Karpas-422 (cell line): Measurements from ENCODE around the gene NLRC5. TPM values are rescaled to one million over a fixed set of nuclear protein-coding genes. Genes with fewer than 3 reads are reported as not detected.
"Not testable (repeated sequence)": the region's sequence is repeated elsewhere in the genome, so short reads cannot be mapped to it uniquely, and the experiment has no call there.

Source experiments
- DNase-seq: peaks from one replicate; pipeline ENCODE4 v3.0.0-alpha.2; 2015
- H2AFZ ChIP-seq: fragments of 200-600 bp; sonication (generic); 2 replicates; pipeline ENCODE4 v1.6.1; 2014; ENCODE audit warnings: antibody characterized with exemption, low read length, mixed read lengths
- H3K27ac ChIP-seq: fragments of 200-600 bp; sonication (generic); 2 replicates; pipeline ENCODE4 v1.5.1; 2014; ENCODE audit warnings: mild to moderate bottlenecking, low read length, moderate library complexity
- H3K27me3 ChIP-seq: fragments of 200-600 bp; sonication (generic); 2 replicates; pipeline ENCODE4 v1.6.1; 2014; ENCODE audit warnings: low read length, mixed read lengths
- H3K36me3 ChIP-seq: fragments of 200-600 bp; sonication (generic); 2 replicates; pipeline ENCODE4 v1.6.1; 2014; ENCODE audit warnings: low read length, mixed read lengths; ENCODE audit not compliant: insufficient read depth
- H3K4me1 ChIP-seq: fragments of 200-600 bp; sonication (generic); 2 replicates; pipeline ENCODE4 v1.6.1; 2014; ENCODE audit warnings: mild to moderate bottlenecking, low read length, mixed read lengths
- H3K4me2 ChIP-seq: fragments of 200-600 bp; sonication (generic); 2 replicates; pipeline ENCODE4 v1.6.1; 2014; ENCODE audit warnings: low read length, low read depth, mild to moderate bottlenecking; ENCODE audit not compliant: poor library complexity, severe bottlenecking
- H3K4me3 ChIP-seq: fragments of 200-600 bp; sonication (generic); 2 replicates; pipeline ENCODE4 v1.5.1; 2014; ENCODE audit warnings: mild to moderate bottlenecking, antibody characterized with exemption, low read length, mixed read lengths
- H3K79me2 ChIP-seq: fragments of 200-600 bp; sonication (generic); 2 replicates; pipeline ENCODE4 v1.6.1; 2014; ENCODE audit warnings: mild to moderate bottlenecking, low read length, mixed read lengths
- H3K9ac ChIP-seq: fragments of 200-600 bp; sonication (generic); 2 replicates; pipeline ENCODE4 v1.6.0; 2014; ENCODE audit warnings: low read length
- H3K9me2 ChIP-seq: fragments of 200-600 bp; sonication (generic), shearing (Covaris generic); replicated peaks from 2 replicates; pipeline ENCODE4 v1.6.0; 2014; ENCODE audit warnings: mild to moderate bottlenecking, low read length, moderate library complexity; ENCODE audit not compliant: insufficient read depth
- H3K9me3 ChIP-seq: fragments of 300-700, 200-600 bp; sonication (generic); 2 replicates; pipeline ENCODE4 v1.6.1; 2014; ENCODE audit warnings: low read length, mixed read lengths
- H4K20me1 ChIP-seq: fragments of 200-600 bp; sonication (generic); 2 replicates; pipeline ENCODE4 v1.6.1; 2014; ENCODE audit warnings: mild to moderate bottlenecking, antibody characterized with exemption, low read length, low read depth; ENCODE audit not compliant: insufficient read depth
- total RNA-seq: library from RNA; depleted of rRNA; stranded (reverse); fragments of >200 nt; shearing (Covaris generic); gene quantifications from 2 replicates; pipeline ENCODE4 v1.2.3, GENCODE V29; 2014; ENCODE audit warnings: low replicate concordance

Gene NLRC5
- total RNA-seq, 1 experiment from 2014 or later = 116 TPM

GRCh38 chr16:56987692-56988091 is 1.7 kb upstream of the NLRC5 start:
- no peaks in the 10 kb centered on the region for H3K27me3 ChIP-seq
- no peak overlapping the region for H2AFZ ChIP-seq
- H3K9me2 ChIP-seq = no peaks in the 10 kb centered on the region
- no peak for DNase-seq
- peak overlapping the region; percentile 81 for H3K4me2 ChIP-seq
- H3K9me3 ChIP-seq = no peaks in the 10 kb centered on the region
- H3K79me2 ChIP-seq = peaks cover 34% of the 10 kb centered on the region
- H3K9ac ChIP-seq = peak overlapping the region; percentile 94
- no peaks in the 10 kb centered on the region for H4K20me1 ChIP-seq
- H3K27ac ChIP-seq = 0 out of 2 replicates have a peak overlapping the region, but pooled peaks have one; percentile 9
- peak overlapping the region; percentile 93; the same call in 1 of the 2 replicates for H3K4me3 ChIP-seq
- H3K4me1 ChIP-seq = peaks cover 80% of the 10 kb centered on the region
- H3K36me3 ChIP-seq = peaks cover 7% of the 10 kb centered on the region

- Histone ChIP-seq H2AFZ (peak overlapping the region; percentile 35; the same call in 1 of the 2 replicates), H3K9ac (peak overlapping the region; percentile 94), H4K20me1 (no peaks in the 10 kb centered on the region), H3K9me3 (no peaks in the 10 kb centered on the region), H3K4me3 (peak overlapping the region; percentile 93), H3K27me3 (no peaks in the 10 kb centered on the region), H3K79me2 (peaks cover 38% of the 10 kb centered on the region), H3K36me3 (peaks cover 7% of the 10 kb centered on the region), H3K9me2 (no peaks in the 10 kb centered on the region), H3K27ac (peak overlapping the region; percentile 76), H3K4me2 (peak overlapping the region; percentile 81), H3K4me1 (peaks cover 79% of the 10 kb centered on the region)
- no peak for DNase-seq
These were observed 1.0 kb upstream of the NLRC5 start for GRCh38 chr16:56988161-56988947.

GRCh38 chr16:56989988-56990387 is 631 bp downstream of the NLRC5 start:
- Histone ChIP-seq H3K27me3 (no peaks in the 10 kb centered on the region), H3K4me2 (peak overlapping the region; percentile 81), H3K36me3 (peaks cover 7% of the 10 kb centered on the region), H3K9ac (peak overlapping the region; percentile 94), H2AFZ (no peak overlapping the region), H3K4me1 (peaks cover 78% of the 10 kb centered on the region), H4K20me1 (no peaks in the 10 kb centered on the region), H3K79me2 (peaks cover 49% of the 10 kb centered on the region), H3K4me3 (peak overlapping the region; percentile 93), H3K9me2 (no peaks in the 10 kb centered on the region), H3K9me3 (no peaks in the 10 kb centered on the region), H3K27ac (peak overlapping the region; percentile 76)
- no peak for DNase-seq

GRCh38 chr16:56990407-56991286 is 1.3 kb downstream of the NLRC5 start:
- no peaks in the 10 kb centered on the region for H3K9me2 ChIP-seq

DNA sequence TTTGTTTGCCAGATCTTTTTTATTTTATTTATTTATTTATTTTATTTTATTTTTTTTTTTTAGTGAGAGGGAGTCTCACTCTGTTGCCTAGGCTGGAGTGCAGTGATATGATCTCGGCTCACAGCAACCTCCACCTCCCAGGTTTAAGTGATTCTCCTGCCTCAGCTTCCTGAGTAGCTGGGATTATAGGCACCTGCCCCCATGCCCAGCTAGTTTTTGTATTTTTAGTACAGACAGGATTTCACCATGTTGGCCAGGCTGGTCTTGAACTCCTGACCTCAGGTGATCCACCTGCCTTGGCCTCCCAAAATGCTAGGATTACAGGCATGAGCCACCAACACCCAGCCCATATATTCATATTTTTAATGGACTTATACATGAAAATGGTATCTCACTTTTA is 3.1 kb downstream of the NLRC5 start:
- not testable (repeated sequence) for H2AFZ ChIP-seq, DNase-seq, H3K9me3 ChIP-seq, H3K9me2 ChIP-seq, H3K9ac ChIP-seq, H3K27ac ChIP-seq, H3K4me3 ChIP-seq, H4K20me1 ChIP-seq, H3K36me3 ChIP-seq, H3K4me2 ChIP-seq, H3K27me3 ChIP-seq
- peaks cover 56% of the 10 kb centered on the region for H3K4me1 ChIP-seq
- peaks cover 71% of the 10 kb centered on the region for H3K79me2 ChIP-seq

More at GRCh38 chr16:56990407-56991286, 1.3 kb downstream of the NLRC5 start:
- peak overlapping the region; percentile 94 for H3K9ac ChIP-seq
- H3K79me2 ChIP-seq = peaks cover 55% of the 10 kb centered on the region
- H3K4me3 ChIP-seq = peak overlapping the region; percentile 93
- peaks cover 7% of the 10 kb centered on the region for H3K36me3 ChIP-seq
- no peaks in the 10 kb centered on the region for H4K20me1 ChIP-seq
- H3K27me3 ChIP-seq = no peaks in the 10 kb centered on the region
- peak overlapping the region; percentile 76 for H3K27ac ChIP-seq
- H3K4me2 ChIP-seq = peak overlapping the region; percentile 81
- 0 out of 2 replicates have a peak overlapping the region, but pooled peaks have one; percentile 11 for H2AFZ ChIP-seq
- H3K9me3 ChIP-seq = no peaks in the 10 kb centered on the region
- H3K4me1 ChIP-seq = peaks cover 72% of the 10 kb centered on the region
- DNase-seq = peak; percentile 60

DNA sequence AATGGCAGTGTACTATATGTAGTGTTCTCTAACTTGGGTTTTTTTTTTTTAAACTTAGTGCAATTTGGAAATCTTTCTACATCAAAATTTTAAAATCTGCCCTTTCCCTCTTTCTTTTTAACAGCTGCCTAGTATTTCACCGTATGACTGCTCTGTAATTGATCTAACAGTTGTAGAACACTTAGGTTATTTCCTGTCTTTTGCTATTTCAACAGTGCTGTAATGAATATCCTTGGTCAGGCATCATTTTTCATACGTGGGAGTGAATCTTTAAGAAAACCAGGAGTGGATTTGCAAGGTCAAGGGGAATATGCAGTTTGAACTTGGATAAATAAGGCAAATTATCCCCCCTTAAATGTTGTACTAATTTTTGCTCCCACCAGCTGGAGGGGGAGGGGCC is 3.8 kb downstream of the NLRC5 start:
- Histone ChIP-seq H2AFZ (no peak overlapping the region), H4K20me1 (no peaks in the 10 kb centered on the region), H3K4me1 (peaks cover 53% of the 10 kb centered on the region), H3K27ac (peak overlapping the region; percentile 40; the same call in 1 of the 2 replicates), H3K9ac (no peak overlapping the region), H3K4me3 (no peak overlapping the region), H3K9me2 (no peaks in the 10 kb centered on the region), H3K36me3 (peaks cover 7% of the 10 kb centered on the region), H3K27me3 (no peaks in the 10 kb centered on the region), H3K9me3 (no peaks in the 10 kb centered on the region), H3K4me2 (peak overlapping the region; percentile 7), H3K79me2 (peaks cover 75% of the 10 kb centered on the region)
- DNase-seq = no peak

DNA sequence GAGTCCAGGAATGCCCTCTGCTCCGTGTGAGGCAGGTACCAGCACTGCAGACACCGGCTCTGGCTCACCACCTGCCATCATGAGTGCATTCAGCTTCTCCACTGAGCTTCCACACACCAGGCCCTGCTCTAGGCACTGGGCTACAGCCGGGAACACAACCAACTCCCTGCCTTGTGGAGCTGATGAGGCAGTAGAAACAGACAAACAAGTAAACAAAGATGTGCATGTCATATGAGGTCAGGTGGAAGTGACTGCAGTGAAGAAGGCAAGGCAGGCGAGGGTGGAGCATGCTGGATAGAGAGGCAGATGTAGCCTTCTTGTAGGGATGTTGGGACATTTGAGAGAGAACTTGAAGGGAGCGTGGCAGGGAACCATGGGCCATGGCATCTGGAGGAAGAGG is 5.0 kb downstream of the NLRC5 start:
- no peak for DNase-seq
- Histone ChIP-seq H3K36me3 (peaks cover 7% of the 10 kb centered on the region), H3K9ac (no peak overlapping the region), H2AFZ (no peak overlapping the region), H3K27ac (peak overlapping the region; percentile 62), H3K9me3 (no peaks in the 10 kb centered on the region), H3K79me2 (peaks cover 77% of the 10 kb centered on the region), H4K20me1 (no peaks in the 10 kb centered on the region), H3K4me1 (peaks cover 52% of the 10 kb centered on the region), H3K9me2 (no peaks in the 10 kb centered on the region), H3K27me3 (no peaks in the 10 kb centered on the region), H3K4me2 (no peak overlapping the region), H3K4me3 (no peak overlapping the region)
